ENCODE measurements around the gene MRPL21.

- no peak for TF ChIP-seq EZH2 (IDR thresholded peaks at IDR 0.05; ENCODE audit: low read length)
- TF ChIP-seq CTCF (optimal IDR thresholded peaks at IDR 0.05 in 1 of 3, IDR thresholded peaks at IDR 0.05 in 1 of 3, conservative IDR thresholded peaks at IDR 0.05 in 1 of 3; ENCODE audit: extremely low read depth in 1 of 3, insufficient read depth in 2 of 3, low read length in 3 of 3): no peak
Observed at GRCh38 chr11:68911731-68912130, 8.1 kb upstream of the MRPL21 start.

Data from keratinocyte (primary cell).